Measurements from ENCODE around the gene SLC39A12.

Gene SLC39A12

GRCh38 chr10:18020523-18020922 is 68.8 kb downstream of the SLC39A12 start:
- FAIRE-seq (no peak), DNase-seq (ENCODE audit: insufficient read length, low spot score) (no peak)
- no peak for TF ChIP-seq PAX5 (IDR thresholded peaks at IDR 0.05; ENCODE audit: insufficient read depth, low read length, severe bottlenecking)
- TF ChIP-seq POLR2AphosphoS5 (IDR thresholded peaks at IDR 0.05; ENCODE audit: low read depth, low read length), result no peak
- TF ChIP-seq POLR2A (IDR thresholded peaks at IDR 0.05; ENCODE audit: low read depth, low read length), result no peak
- TF ChIP-seq POU2F2 (IDR thresholded peaks at IDR 0.05; ENCODE audit: low read depth, low read length), result no peak
- no peak for TF ChIP-seq TAF1 (IDR thresholded peaks at IDR 0.05; ENCODE audit: low read depth, low read length)
- TF ChIP-seq SPI1 (IDR thresholded peaks at IDR 0.05; ENCODE audit: low read depth, low read length), result no peak

GRCh38 chr10:18021725-18022480 is 70.2 kb downstream of the SLC39A12 start:
- FAIRE-seq (no peak), DNase-seq (ENCODE audit: insufficient read length, low spot score) (no peak)
- no peak for TF ChIP-seq POLR2AphosphoS5 (IDR thresholded peaks at IDR 0.05; ENCODE audit: low read depth, low read length)
- TF ChIP-seq SPI1 (IDR thresholded peaks at IDR 0.05; ENCODE audit: low read depth, low read length), result no peak
- TF ChIP-seq TAF1 (IDR thresholded peaks at IDR 0.05; ENCODE audit: low read depth, low read length), result no peak
- no peak for TF ChIP-seq PAX5 (IDR thresholded peaks at IDR 0.05; ENCODE audit: insufficient read depth, low read length, severe bottlenecking)
- no peak for TF ChIP-seq POLR2A (IDR thresholded peaks at IDR 0.05; ENCODE audit: low read depth, low read length)
- no peak for TF ChIP-seq POU2F2 (IDR thresholded peaks at IDR 0.05; ENCODE audit: low read depth, low read length)

- no peak for FAIRE-seq
- no peak for TF ChIP-seq POLR2AphosphoS5 (IDR thresholded peaks at IDR 0.05; ENCODE audit: low read depth, low read length)
- TF ChIP-seq SPI1 (IDR thresholded peaks at IDR 0.05; ENCODE audit: low read depth, low read length), result no peak
- no peak for TF ChIP-seq TAF1 (IDR thresholded peaks at IDR 0.05; ENCODE audit: low read depth, low read length)
- no peak for TF ChIP-seq POU2F2 (IDR thresholded peaks at IDR 0.05; ENCODE audit: low read depth, low read length)
- TF ChIP-seq POLR2A (IDR thresholded peaks at IDR 0.05; ENCODE audit: low read depth, low read length), result no peak
- no peak for TF ChIP-seq PAX5 (IDR thresholded peaks at IDR 0.05; ENCODE audit: insufficient read depth, low read length, severe bottlenecking)
Measured at GRCh38 chr10:18043148-18044006, 91.7 kb downstream of the SLC39A12 start.

GRCh38 chr10:18044976-18045720 is 93.4 kb downstream of the SLC39A12 start:
- TF ChIP-seq POU2F2 (IDR thresholded peaks at IDR 0.05; ENCODE audit: low read depth, low read length) (no peak), SPI1 (IDR thresholded peaks at IDR 0.05; ENCODE audit: low read depth, low read length) (no peak), PAX5 (IDR thresholded peaks at IDR 0.05; ENCODE audit: insufficient read depth, low read length, severe bottlenecking) (no peak), TAF1 (IDR thresholded peaks at IDR 0.05; ENCODE audit: low read depth, low read length) (no peak), POLR2AphosphoS5 (IDR thresholded peaks at IDR 0.05; ENCODE audit: low read depth, low read length) (no peak)
- FAIRE-seq (no peak), DNase-seq (ENCODE audit: insufficient read length, low spot score) (no peak)

More at GRCh38 chr10:18043148-18044006, 91.7 kb downstream of the SLC39A12 start:
- no peak for DNase-seq (ENCODE audit: insufficient read length, low spot score)

- TF ChIP-seq SPI1 (IDR thresholded peaks at IDR 0.05; ENCODE audit: low read depth, low read length) (no peak), PAX5 (IDR thresholded peaks at IDR 0.05; ENCODE audit: insufficient read depth, low read length, severe bottlenecking) (no peak), POLR2A (IDR thresholded peaks at IDR 0.05; ENCODE audit: low read depth, low read length) (no peak), POLR2AphosphoS5 (IDR thresholded peaks at IDR 0.05; ENCODE audit: low read depth, low read length) (no peak), POU2F2 (IDR thresholded peaks at IDR 0.05; ENCODE audit: low read depth, low read length) (no peak)
- FAIRE-seq (no peak), DNase-seq (ENCODE audit: insufficient read length, low spot score) (no peak)
Measured at GRCh38 chr10:18056583-18056982, 104.9 kb downstream of the SLC39A12 start.

GRCh38 chr10:18059826-18060559 is 108.3 kb downstream of the SLC39A12 start:
- TF ChIP-seq POU2F2 (IDR thresholded peaks at IDR 0.05; ENCODE audit: low read depth, low read length) (no peak), PAX5 (IDR thresholded peaks at IDR 0.05; ENCODE audit: insufficient read depth, low read length, severe bottlenecking) (no peak), POLR2AphosphoS5 (IDR thresholded peaks at IDR 0.05; ENCODE audit: low read depth, low read length) (no peak), POLR2A (IDR thresholded peaks at IDR 0.05; ENCODE audit: low read depth, low read length) (no peak), TAF1 (IDR thresholded peaks at IDR 0.05; ENCODE audit: low read depth, low read length) (no peak), SPI1 (IDR thresholded peaks at IDR 0.05; ENCODE audit: low read depth, low read length) (no peak)
- no peak for DNase-seq (ENCODE audit: insufficient read length, low spot score)
- no peak for FAIRE-seq

- FAIRE-seq, result no peak
- no peak for TF ChIP-seq POU2F2 (IDR thresholded peaks at IDR 0.05; ENCODE audit: low read depth, low read length)
- DNase-seq (ENCODE audit: insufficient read length, low spot score), result no peak
Measured at GRCh38 chr10:18066947-18067346, 115.2 kb downstream of the SLC39A12 start.

GRCh38 chr10:18068401-18068800 is 116.7 kb downstream of the SLC39A12 start:
- FAIRE-seq (no peak), DNase-seq (ENCODE audit: insufficient read length, low spot score) (no peak)
- no peak for TF ChIP-seq PAX5 (IDR thresholded peaks at IDR 0.05; ENCODE audit: insufficient read depth, low read length, severe bottlenecking)
- TF ChIP-seq POU2F2 (IDR thresholded peaks at IDR 0.05; ENCODE audit: low read depth, low read length), result no peak
- no peak for TF ChIP-seq POLR2AphosphoS5 (IDR thresholded peaks at IDR 0.05; ENCODE audit: low read depth, low read length)
- TF ChIP-seq TAF1 (IDR thresholded peaks at IDR 0.05; ENCODE audit: low read depth, low read length), result no peak
- TF ChIP-seq SPI1 (IDR thresholded peaks at IDR 0.05; ENCODE audit: low read depth, low read length), result no peak
- TF ChIP-seq POLR2A (IDR thresholded peaks at IDR 0.05; ENCODE audit: low read depth, low read length), result no peak

Measured in GM12891 (cell line).